Measurements from ENCODE around the gene MAN1A2. TPM values are rescaled to one million over a fixed set of nuclear protein-coding genes. Genes with fewer than 3 reads are reported as not detected.

Gene MAN1A2
- total RNA-seq, 2 experiments from 2014 or later: 17.0 to 18.3 TPM

DNA sequence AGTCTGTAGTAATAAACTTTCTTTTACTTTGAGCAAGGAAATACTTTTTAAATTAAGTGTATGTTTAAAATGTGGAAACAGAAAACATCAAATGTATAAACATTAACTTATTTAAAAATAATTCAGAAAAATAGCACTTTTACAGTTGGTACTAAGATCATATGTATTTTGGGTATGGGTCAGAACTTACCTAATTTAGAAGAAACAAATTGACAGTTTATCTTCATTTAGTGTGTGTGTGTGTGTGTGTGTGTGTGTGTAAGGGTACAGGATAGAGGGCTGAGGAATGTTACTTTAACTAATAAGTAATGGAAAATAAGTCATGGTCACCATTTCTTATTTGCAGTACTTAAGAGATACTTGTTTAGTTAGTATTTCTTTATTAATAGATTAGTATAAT is 3.3 kb downstream of the MAN1A2 start:
- Mint-ChIP-seq H3K27me3 (no peaks in the 10 kb centered on the region), H3K4me1 (peaks cover 50% of the 10 kb centered on the region), H3K4me3 (peak overlapping the region; percentile 70), H3K27ac (no peak overlapping the region), H3K36me3 (peaks cover 5% of the 10 kb centered on the region), H3K9me3 (peaks cover 4% of the 10 kb centered on the region)
- DNase-seq: no peak

DNA sequence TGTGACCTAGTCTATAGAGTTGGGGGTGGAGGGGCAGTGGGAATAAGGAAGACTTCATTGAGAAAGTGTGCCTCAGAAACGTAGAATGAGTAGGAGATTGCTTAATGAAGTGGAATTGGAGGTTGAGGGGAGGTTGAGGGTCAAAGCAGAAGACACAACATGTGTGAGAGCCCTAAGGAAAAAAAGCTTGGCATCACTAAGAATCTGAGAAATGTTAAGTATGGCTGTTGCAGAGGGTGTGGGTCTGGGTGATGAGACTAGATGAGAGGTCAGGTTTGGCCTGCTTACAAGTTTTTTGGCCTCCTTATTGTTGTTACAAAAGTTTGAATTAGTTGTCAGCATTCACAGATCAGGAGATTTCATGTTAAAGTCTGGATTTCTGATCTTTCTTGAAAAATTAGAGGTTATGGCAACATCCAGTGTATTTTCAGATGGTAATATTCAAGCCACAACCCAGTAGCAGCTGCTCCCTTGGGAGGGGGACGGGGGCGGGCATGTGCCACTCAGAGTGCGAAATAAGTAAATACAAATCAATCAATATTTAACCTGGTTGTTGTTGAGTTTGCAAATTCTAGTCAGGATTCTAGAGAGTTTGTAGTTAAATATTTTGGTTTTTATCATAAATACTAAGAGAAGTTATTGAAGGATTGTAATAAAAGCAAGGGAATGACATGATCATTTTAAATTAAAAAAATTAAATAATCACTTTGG is 4.3 kb downstream of the MAN1A2 start:
- H3K27ac Mint-ChIP-seq: no peak overlapping the region
- H3K4me1 Mint-ChIP-seq: peaks cover 46% of the 10 kb centered on the region
- H3K4me3 Mint-ChIP-seq: peak overlapping the region; percentile 16
- no peak for DNase-seq
- peaks cover 4% of the 10 kb centered on the region for H3K9me3 Mint-ChIP-seq
- no peaks in the 10 kb centered on the region for H3K27me3 Mint-ChIP-seq
- H3K36me3 Mint-ChIP-seq: peaks cover 12% of the 10 kb centered on the region

GRCh38 chr1:117372863-117373412 is 5.7 kb downstream of the MAN1A2 start:
- peaks cover 46% of the 10 kb centered on the region for H3K4me1 Mint-ChIP-seq
- H3K4me3 Mint-ChIP-seq: no peak overlapping the region
- H3K27ac Mint-ChIP-seq: no peak overlapping the region
- no peaks in the 10 kb centered on the region for H3K27me3 Mint-ChIP-seq
- peaks cover 16% of the 10 kb centered on the region for H3K36me3 Mint-ChIP-seq
- DNase-seq: no peak
- H3K9me3 Mint-ChIP-seq: peaks cover 4% of the 10 kb centered on the region

- H3K4me1 Mint-ChIP-seq: peaks cover 40% of the 10 kb centered on the region
- H3K4me3 Mint-ChIP-seq: no peak overlapping the region
- no peak for DNase-seq
- no peaks in the 10 kb centered on the region for H3K27me3 Mint-ChIP-seq
- H3K27ac Mint-ChIP-seq: no peak overlapping the region
- peaks cover 16% of the 10 kb centered on the region for H3K36me3 Mint-ChIP-seq
- H3K9me3 Mint-ChIP-seq: peaks cover 4% of the 10 kb centered on the region
Measured at GRCh38 chr1:117373932-117374331, 6.7 kb downstream of the MAN1A2 start.

DNA sequence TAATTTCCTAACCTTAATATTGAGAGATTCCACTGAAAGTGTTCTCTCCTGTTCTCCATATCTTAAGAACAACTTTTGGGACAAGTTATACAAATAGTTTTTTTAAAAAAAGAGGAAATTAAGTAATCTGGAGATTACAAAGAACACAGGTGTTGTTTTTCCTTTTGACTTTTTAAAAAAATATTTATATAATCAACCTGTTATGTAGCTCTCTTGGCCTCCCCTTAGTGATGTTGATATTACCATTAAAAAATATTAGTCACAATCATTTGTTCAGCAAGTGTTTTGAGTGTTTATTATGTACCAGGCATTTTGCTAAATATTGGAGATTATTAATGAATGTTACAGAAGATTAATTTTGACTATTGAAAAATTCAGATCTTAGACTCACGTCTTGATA is 8.1 kb downstream of the MAN1A2 start:
- DNase-seq: no peak
- H3K27me3 Mint-ChIP-seq: no peaks in the 10 kb centered on the region
- H3K36me3 Mint-ChIP-seq: peaks cover 19% of the 10 kb centered on the region
- peaks cover 42% of the 10 kb centered on the region for H3K4me1 Mint-ChIP-seq
- H3K9me3 Mint-ChIP-seq: peaks cover 6% of the 10 kb centered on the region
- no peak overlapping the region for H3K4me3 Mint-ChIP-seq
- H3K27ac Mint-ChIP-seq: no peak overlapping the region

DNA sequence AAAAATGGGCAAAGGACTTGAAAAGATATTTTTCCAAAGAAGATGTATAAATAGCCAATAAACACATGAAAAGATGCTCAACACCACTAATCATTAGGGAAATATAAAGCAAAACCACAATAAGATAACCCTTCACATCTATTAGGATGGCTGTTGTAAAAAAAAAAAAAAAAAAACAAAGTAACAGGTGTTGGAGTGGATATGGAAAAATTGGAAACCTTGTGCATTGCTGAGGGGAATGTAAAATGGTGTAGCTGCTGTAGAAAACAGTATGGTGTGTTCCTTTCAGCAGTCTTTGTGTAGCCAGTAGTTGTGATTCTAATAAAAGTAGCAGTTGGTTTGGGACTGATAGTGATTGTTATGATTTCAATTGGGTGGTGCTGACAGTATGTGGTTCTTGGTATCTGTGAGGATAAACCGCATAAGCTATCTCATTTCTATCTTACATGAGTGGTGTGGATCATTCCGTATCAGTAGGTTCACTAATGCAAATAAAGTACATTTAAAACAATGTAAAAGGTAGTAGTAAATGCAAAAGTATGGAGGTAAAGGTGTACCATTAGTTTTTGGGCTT is 19.9 kb downstream of the MAN1A2 start:
- peaks cover 26% of the 10 kb centered on the region for H3K9me3 Mint-ChIP-seq
- H3K4me1 Mint-ChIP-seq: peaks cover 45% of the 10 kb centered on the region
- no peaks in the 10 kb centered on the region for H3K27me3 Mint-ChIP-seq
- H3K4me3 Mint-ChIP-seq: no peak overlapping the region
- peaks cover 23% of the 10 kb centered on the region for H3K36me3 Mint-ChIP-seq
- H3K27ac Mint-ChIP-seq: no peak overlapping the region
- DNase-seq: no peak

DNA sequence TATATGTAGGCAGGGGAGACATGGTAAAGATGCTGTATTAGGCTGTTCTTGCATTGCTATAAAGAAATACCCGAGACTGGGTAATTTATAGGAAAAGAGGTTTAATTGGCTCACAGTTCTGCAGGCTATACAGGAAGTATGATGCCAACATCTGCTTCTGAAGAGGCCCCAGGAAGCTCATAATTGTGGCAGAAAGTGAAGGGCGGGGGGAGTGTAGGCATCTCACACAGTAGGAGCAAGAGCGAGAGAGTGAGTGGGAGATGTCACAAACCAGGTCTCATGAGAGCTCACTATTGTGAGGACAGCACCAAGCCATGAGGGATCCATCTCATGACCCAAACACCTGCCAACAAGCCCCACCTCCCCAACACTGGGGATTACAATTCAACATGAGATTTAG is 21.1 kb downstream of the MAN1A2 start:
- Mint-ChIP-seq H3K36me3 (peaks cover 16% of the 10 kb centered on the region), H3K4me1 (peaks cover 52% of the 10 kb centered on the region), H3K27ac (no peak overlapping the region), H3K27me3 (no peaks in the 10 kb centered on the region), H3K9me3 (peaks cover 21% of the 10 kb centered on the region), H3K4me3 (no peak overlapping the region)
- no peak for DNase-seq

DNA sequence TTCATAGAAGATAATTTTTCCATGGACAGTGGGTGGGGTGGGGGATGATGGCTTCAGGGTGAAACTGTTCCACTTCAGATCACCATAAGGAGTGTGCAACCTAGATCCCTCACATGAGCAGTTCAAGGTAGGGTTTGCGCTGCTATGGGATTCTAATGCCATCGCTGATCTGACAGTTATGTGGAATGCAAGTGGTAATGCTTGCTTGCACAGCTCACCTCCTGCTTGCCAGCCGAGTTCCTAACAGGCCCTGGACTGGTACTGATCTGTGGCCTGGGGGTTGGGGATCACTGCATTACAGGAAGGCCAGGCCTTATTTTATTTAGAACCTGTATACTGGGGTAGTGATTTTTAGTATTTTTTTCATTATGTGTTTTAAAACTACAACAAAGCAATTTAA is 22.0 kb downstream of the MAN1A2 start:
- no peak for DNase-seq
- Mint-ChIP-seq H3K4me3 (no peak overlapping the region), H3K27ac (no peak overlapping the region), H3K27me3 (no peaks in the 10 kb centered on the region), H3K9me3 (peaks cover 15% of the 10 kb centered on the region), H3K4me1 (peaks cover 53% of the 10 kb centered on the region), H3K36me3 (peaks cover 11% of the 10 kb centered on the region)

DNA sequence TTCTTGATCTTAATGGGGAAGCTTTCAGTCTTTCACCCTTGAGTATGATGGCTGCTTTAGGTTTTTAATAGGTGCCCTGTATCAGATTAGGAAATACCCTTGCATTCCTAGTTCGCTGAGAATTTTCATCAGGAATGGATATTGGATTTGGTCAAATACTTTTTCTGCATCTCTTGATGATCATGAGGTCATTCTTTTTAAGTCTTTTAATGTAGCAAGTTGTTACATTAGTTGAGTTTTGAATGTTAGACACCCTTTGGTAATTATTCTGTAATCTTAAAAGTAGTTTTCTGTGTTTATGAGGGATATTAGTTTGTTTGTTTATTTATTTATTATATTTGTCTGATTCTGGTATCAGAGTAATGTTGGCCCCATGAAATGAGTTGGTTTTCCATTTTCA is 22.5 kb downstream of the MAN1A2 start:
- DNase-seq: no peak
- peaks cover 58% of the 10 kb centered on the region for H3K4me1 Mint-ChIP-seq
- H3K9me3 Mint-ChIP-seq: peaks cover 12% of the 10 kb centered on the region
- no peaks in the 10 kb centered on the region for H3K27me3 Mint-ChIP-seq
- H3K4me3 Mint-ChIP-seq: no peak overlapping the region
- peaks cover 9% of the 10 kb centered on the region for H3K36me3 Mint-ChIP-seq
- H3K27ac Mint-ChIP-seq: no peak overlapping the region

DNA sequence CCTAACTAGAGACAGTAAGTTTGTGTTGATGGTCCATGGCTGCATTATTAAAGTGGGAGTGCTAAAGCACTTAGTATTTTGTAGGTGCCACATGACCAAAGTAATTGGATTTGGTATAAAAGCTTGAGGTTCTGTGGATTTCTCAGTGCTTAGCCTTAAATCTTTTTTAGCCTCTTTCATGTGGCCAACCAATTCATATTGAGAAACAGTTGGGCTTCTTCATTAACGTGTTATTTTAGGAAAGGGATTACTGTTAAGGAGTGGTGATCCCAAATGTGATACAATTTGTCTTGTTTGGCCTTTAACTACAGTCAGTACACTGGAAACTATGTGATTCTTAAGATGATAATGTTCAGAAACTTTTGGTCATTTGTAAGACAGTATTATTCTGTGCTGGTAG is 25.5 kb downstream of the MAN1A2 start:
- Mint-ChIP-seq H3K4me3 (no peak overlapping the region), H3K36me3 (peaks cover 5% of the 10 kb centered on the region), H3K4me1 (peaks cover 48% of the 10 kb centered on the region), H3K27ac (no peak overlapping the region), H3K27me3 (no peaks in the 10 kb centered on the region), H3K9me3 (peaks cover 3% of the 10 kb centered on the region)
- DNase-seq: no peak

DNA sequence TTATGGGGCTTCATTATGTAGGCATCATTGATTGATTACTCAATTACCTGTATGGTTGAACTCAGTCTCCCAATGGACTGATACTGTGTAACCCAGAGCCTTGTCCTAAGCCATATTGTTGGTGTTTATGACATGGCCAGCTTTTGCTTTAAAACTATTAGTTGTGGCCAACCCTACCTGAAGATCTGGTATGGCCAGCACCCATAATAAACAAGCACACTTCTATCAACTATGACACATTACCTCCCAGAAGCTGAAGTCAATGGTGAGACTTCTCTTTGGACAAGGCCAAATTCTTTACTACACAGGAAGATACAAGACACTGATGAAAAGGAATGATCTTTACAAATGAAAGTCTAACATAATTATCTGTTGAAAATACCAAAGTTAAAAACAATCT is 28.8 kb downstream of the MAN1A2 start:
- no peak for DNase-seq
- no peak overlapping the region for H3K27ac Mint-ChIP-seq
- no peak overlapping the region for H3K4me3 Mint-ChIP-seq
- peaks cover 37% of the 10 kb centered on the region for H3K4me1 Mint-ChIP-seq
- peaks cover 2% of the 10 kb centered on the region for H3K9me3 Mint-ChIP-seq
- H3K27me3 Mint-ChIP-seq: no peaks in the 10 kb centered on the region
- H3K36me3 Mint-ChIP-seq: peaks cover 6% of the 10 kb centered on the region

- Mint-ChIP-seq H3K4me3 (no peak overlapping the region), H3K9me3 (peaks cover 2% of the 10 kb centered on the region), H3K27ac (no peak overlapping the region)
Measured at GRCh38 chr1:117396636-117397035, 29.4 kb downstream of the MAN1A2 start.

GRCh38 chr1:117398957-117399356 is 31.7 kb downstream of the MAN1A2 start:
- no peak overlapping the region for H3K4me3 Mint-ChIP-seq

More at GRCh38 chr1:117396636-117397035, 29.4 kb downstream of the MAN1A2 start:
- no peak for DNase-seq
- Mint-ChIP-seq H3K4me1 (peaks cover 38% of the 10 kb centered on the region), H3K27me3 (no peaks in the 10 kb centered on the region), H3K36me3 (peaks cover 8% of the 10 kb centered on the region)

DNA sequence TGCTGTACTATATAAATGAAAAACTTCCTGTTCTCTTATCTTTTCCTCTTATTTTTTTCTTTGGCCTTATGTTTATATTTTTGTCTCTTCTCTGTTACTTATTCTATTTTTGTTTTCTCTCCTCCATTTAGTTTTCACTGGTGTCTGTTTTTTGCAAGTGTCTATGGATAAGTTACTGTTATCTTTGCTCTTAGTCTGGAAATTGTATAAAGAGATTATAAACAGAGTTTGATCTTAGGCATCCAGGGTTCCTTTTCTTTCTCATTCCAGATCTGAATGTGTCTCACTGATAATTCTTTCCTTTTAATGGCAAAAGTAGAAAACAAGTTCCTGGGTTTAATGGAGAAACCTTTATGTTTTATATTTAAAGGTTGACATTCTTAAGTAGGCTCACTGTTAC is 34.5 kb downstream of the MAN1A2 start:
- H3K27me3 Mint-ChIP-seq: no peaks in the 10 kb centered on the region
- H3K9me3 Mint-ChIP-seq: peaks cover 14% of the 10 kb centered on the region
- no peak overlapping the region for H3K27ac Mint-ChIP-seq
- H3K36me3 Mint-ChIP-seq: peaks cover 37% of the 10 kb centered on the region
- no peak for DNase-seq
- H3K4me3 Mint-ChIP-seq: no peak overlapping the region
- peaks cover 19% of the 10 kb centered on the region for H3K4me1 Mint-ChIP-seq

More at GRCh38 chr1:117398957-117399356, 31.7 kb downstream of the MAN1A2 start:
- peaks cover 30% of the 10 kb centered on the region for H3K4me1 Mint-ChIP-seq
- no peaks in the 10 kb centered on the region for H3K27me3 Mint-ChIP-seq
- H3K9me3 Mint-ChIP-seq: peaks cover 11% of the 10 kb centered on the region
- peaks cover 23% of the 10 kb centered on the region for H3K36me3 Mint-ChIP-seq
- H3K27ac Mint-ChIP-seq: no peak overlapping the region
- no peak for DNase-seq

- no peak overlapping the region for H3K27ac Mint-ChIP-seq
- peaks cover 39% of the 10 kb centered on the region for H3K36me3 Mint-ChIP-seq
- DNase-seq: no peak
- peaks cover 18% of the 10 kb centered on the region for H3K4me1 Mint-ChIP-seq
- H3K27me3 Mint-ChIP-seq: no peaks in the 10 kb centered on the region
- no peak overlapping the region for H3K4me3 Mint-ChIP-seq
- H3K9me3 Mint-ChIP-seq: peaks cover 12% of the 10 kb centered on the region
Measured at GRCh38 chr1:117403597-117403996, 36.3 kb downstream of the MAN1A2 start.

- H3K9me3 Mint-ChIP-seq: peaks cover 12% of the 10 kb centered on the region
- H3K4me1 Mint-ChIP-seq: peaks cover 15% of the 10 kb centered on the region
- H3K36me3 Mint-ChIP-seq: peaks cover 42% of the 10 kb centered on the region
Measured at GRCh38 chr1:117405042-117405441, 37.8 kb downstream of the MAN1A2 start.

More at GRCh38 chr1:117405042-117405441, 37.8 kb downstream of the MAN1A2 start:
- Mint-ChIP-seq H3K4me3 (no peak overlapping the region), H3K27me3 (no peaks in the 10 kb centered on the region), H3K27ac (no peak overlapping the region)
- DNase-seq: no peak
